SU-DHL-6 (cell line): ENCODE measurements around the gene GPATCH3.

Source experiments
- H2AFZ ChIP-seq: fragments of 200-600 bp; sonication (generic); 2 replicates; pipeline ENCODE4 v1.6.1; 2014; ENCODE audit warnings: low read depth, mild to moderate bottlenecking, moderate library complexity, mixed read lengths, antibody characterized with exemption, low read length; ENCODE audit not compliant: severe bottlenecking
- H3F3A ChIP-seq: fragments of 200-600 bp; shearing (Covaris generic); 2 replicates; pipeline ENCODE4 v1.6.0; 2016; ENCODE audit warnings: antibody characterized with exemption, mild to moderate bottlenecking; ENCODE audit not compliant: insufficient read depth
- H3K27ac ChIP-seq: fragments of 200-600 bp; sonication (generic); 2 replicates; pipeline ENCODE4 v1.5.1; 2016; ENCODE audit warnings: low read depth, mild to moderate bottlenecking, low read length, moderate library complexity, mixed read lengths
- H3K27me3 ChIP-seq: fragments of 200-600 bp; sonication (generic), shearing (Covaris generic); 2 replicates; pipeline ENCODE4 v1.6.0; 2014; ENCODE audit warnings: mild to moderate bottlenecking, low read length
- H3K36me3 ChIP-seq: fragments of 200-600 bp; sonication (generic); 2 replicates; pipeline ENCODE4 v1.6.1; 2014; ENCODE audit warnings: mild to moderate bottlenecking, low read length, mixed read lengths
- H3K4me2 ChIP-seq: fragments of 300-600, 200-600 bp; shearing (Covaris generic), sonication (generic); 2 replicates; pipeline ENCODE4 v1.6.0; 2014; ENCODE audit warnings: low read length, low read depth, mild to moderate bottlenecking; ENCODE audit not compliant: poor library complexity, severe bottlenecking
- H3K4me3 ChIP-seq: fragments of 200-600 bp; sonication (generic); 2 replicates; pipeline ENCODE4 v1.5.1; 2014; ENCODE audit warnings: antibody characterized with exemption, low read length, mild to moderate bottlenecking, mixed read lengths; ENCODE audit not compliant: insufficient read depth, poor library complexity, severe bottlenecking
- H3K79me2 ChIP-seq: fragments of 200-600 bp; sonication (generic); 2 replicates; pipeline ENCODE4 v1.6.1; 2014; ENCODE audit warnings: mild to moderate bottlenecking, low read length, moderate library complexity; ENCODE audit not compliant: insufficient read depth
- H3K9ac ChIP-seq: fragments of 200-600 bp; sonication (generic); 2 replicates; pipeline ENCODE4 v1.7.0; 2014; ENCODE audit warnings: mild to moderate bottlenecking, low read length
- H3K9me2 ChIP-seq: fragments of 200-600 bp; sonication (generic); replicated peaks from 2 replicates; pipeline ENCODE4 v1.6.1; 2014; ENCODE audit warnings: low read length; ENCODE audit not compliant: insufficient read depth
- H3K9me3 ChIP-seq: fragments of 200-600 bp; sonication (generic); 2 replicates; pipeline ENCODE4 v1.6.1; 2014; ENCODE audit warnings: low read length, mixed read lengths; ENCODE audit not compliant: insufficient read depth
- H4K20me1 ChIP-seq: fragments of 200-600 bp; sonication (generic); 2 replicates; pipeline ENCODE4 v1.6.1; 2014; ENCODE audit warnings: low read depth, mild to moderate bottlenecking, antibody characterized with exemption, low read length, moderate library complexity, mixed read lengths
- EZH2phosphoT487 ChIP-seq: fragments of 200-600 bp; sonication (generic), shearing (Covaris generic); conservative IDR thresholded peaks from 2 replicates; pipeline ENCODE4 v1.6.1; 2018; ENCODE audit warnings: mild to moderate bottlenecking, antibody characterized with exemption, low read length, moderate library complexity, mixed read lengths
- TF ChIP-seq, protein P1 (sequence below): fragments of 200-600 bp; sonication (generic); IDR thresholded peaks from one replicate; pipeline ENCODE4 v1.5.1; 2017; ENCODE audit warnings: antibody characterized with exemption, mild to moderate bottlenecking, low read length, moderate library complexity; ENCODE audit not compliant: insufficient read depth, poor library complexity, severe bottlenecking

Gene GPATCH3

DNA sequence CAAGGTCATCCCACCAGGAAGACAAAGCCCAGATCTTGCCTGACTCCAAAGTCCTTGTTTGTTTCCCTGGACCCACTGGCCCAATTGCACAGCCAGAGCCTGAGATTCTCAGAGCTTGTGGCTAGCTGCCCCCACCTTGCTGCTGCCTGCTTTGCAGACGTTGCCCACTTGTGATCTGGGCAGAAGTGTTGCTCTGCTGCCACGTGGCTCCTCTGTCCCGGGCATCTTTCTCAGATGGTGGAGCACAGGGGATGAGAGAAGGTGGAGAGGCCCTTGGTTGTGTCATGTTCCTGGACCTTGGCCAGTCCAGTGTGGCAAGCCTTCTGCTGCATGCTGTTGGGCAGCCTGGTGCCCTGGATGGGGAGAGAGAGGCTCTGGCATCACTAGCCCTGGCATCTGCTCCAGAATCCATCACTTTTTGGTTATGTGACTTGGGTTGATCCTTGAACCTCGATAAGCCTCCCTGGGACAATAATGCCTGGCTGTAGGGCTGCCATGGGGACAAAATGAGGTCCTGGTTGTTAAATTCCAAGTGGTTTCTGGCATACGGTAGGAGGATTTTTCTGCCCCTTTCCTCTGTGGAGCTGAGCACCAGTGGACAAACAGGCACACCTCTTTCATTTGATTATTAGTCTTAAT is 15.1 kb upstream of the GPATCH3 start:
- Histone ChIP-seq H3K4me2 (no peak overlapping the region), H3K9me2 (no peaks in the 10 kb centered on the region), H3K27ac (no peak overlapping the region), H3K27me3 (no peaks in the 10 kb centered on the region), H3K9me3 (no peaks in the 10 kb centered on the region), H3F3A (no peaks in the 10 kb centered on the region), H3K4me3 (no peak overlapping the region), H3K36me3 (no peaks in the 10 kb centered on the region), H3K79me2 (no peaks in the 10 kb centered on the region), H4K20me1 (no peaks in the 10 kb centered on the region), H2AFZ (no peak overlapping the region), H3K9ac (no peak overlapping the region)
- no peak for TF ChIP-seq EZH2phosphoT487
- TF ChIP-seq, protein P1, sequence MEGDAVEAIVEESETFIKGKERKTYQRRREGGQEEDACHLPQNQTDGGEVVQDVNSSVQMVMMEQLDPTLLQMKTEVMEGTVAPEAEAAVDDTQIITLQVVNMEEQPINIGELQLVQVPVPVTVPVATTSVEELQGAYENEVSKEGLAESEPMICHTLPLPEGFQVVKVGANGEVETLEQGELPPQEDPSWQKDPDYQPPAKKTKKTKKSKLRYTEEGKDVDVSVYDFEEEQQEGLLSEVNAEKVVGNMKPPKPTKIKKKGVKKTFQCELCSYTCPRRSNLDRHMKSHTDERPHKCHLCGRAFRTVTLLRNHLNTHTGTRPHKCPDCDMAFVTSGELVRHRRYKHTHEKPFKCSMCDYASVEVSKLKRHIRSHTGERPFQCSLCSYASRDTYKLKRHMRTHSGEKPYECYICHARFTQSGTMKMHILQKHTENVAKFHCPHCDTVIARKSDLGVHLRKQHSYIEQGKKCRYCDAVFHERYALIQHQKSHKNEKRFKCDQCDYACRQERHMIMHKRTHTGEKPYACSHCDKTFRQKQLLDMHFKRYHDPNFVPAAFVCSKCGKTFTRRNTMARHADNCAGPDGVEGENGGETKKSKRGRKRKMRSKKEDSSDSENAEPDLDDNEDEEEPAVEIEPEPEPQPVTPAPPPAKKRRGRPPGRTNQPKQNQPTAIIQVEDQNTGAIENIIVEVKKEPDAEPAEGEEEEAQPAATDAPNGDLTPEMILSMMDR: no peak

DNA sequence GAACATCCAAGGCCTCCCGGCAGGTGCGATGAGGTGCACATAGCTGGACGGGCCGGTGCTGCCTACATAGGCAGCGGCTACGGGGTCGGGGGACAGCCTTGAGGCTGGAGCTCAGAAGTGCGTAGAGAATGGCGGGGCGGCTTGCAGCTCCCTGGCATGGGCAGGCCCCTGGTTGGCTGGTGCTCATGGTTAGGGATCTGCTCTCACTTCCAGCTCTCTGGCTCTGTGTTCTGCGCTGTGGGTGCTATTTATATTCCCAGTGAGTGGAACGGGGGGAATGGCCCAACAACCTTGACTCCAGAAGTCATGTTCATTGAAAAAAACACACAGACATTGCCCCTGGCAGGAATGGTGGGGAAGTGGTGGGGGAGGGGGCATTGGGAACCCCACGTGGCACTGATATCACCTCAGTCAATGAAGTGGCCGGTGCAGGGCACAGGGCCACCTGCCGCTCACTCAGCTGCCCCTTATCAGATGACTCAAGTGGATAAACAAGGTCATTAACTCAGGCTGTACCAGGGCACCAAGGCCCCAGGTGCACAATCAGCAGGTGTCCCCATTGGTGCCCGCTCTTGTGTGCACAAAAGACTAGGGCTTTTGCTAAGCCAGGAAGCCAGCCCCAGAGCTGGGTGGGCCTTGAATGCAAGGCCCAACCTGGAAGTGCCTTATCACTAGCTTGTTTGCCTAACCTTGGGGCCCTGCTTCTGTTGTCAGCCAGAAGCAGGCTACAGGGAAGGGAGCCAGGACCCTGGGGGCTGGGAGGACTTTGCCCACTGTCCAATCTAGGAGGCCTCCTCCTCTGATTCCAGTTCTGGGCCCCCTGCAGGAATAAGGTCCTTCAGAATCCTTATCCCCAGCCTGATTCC is 13.7 kb upstream of the GPATCH3 start, which contains the start of gene NR0B2:
Gene NR0B2 (minus strand): TSS at position 222 of the 866 bp plus-strand sequence. CDS start 35 bp downstream, at position 187.
- Histone ChIP-seq H3K27me3 (no peaks in the 10 kb centered on the region), H3K9ac (no peak within 1 kb of the TSS), H4K20me1 (no peaks in the 10 kb centered on the region), H3K4me2 (no peak within 1 kb of the TSS), H3K4me3 (no peak within 1 kb of the TSS), H3K9me2 (no peaks in the 10 kb centered on the region), H3K36me3 (no peaks in the 10 kb centered on the region), H3F3A (no peaks in the 10 kb centered on the region), H2AFZ (no peak within 1 kb of the TSS), H3K9me3 (no peaks in the 10 kb centered on the region), H3K27ac (no peak within 1 kb of the TSS), H3K79me2 (no peaks in the 10 kb centered on the region)
- TF ChIP-seq, protein P1: no peak
- TF ChIP-seq EZH2phosphoT487: no peak

DNA sequence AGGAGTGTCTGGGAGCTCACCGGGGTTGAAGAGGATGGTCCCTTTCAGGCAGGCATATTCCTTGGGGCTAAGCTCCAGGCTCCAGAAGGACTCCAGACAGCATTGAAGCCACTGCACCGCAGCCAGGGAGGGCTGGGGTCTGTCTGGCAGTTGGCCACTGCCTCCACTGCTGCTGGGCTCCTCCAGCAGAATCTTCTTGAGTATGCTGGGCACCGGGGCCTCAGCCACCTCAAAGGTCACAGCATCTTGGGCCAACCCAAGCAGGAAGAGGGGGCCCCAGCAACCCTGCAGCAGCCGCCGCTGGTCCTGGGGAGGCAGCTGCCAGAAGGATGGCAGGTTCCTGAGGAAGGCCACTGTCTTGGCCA is 13.1 kb upstream of the GPATCH3 start:
- H3K4me2 ChIP-seq: no peak overlapping the region
- H3K9me2 ChIP-seq: no peaks in the 10 kb centered on the region
- H3K9me3 ChIP-seq: no peaks in the 10 kb centered on the region
- no peak overlapping the region for H3K4me3 ChIP-seq
- H3K27ac ChIP-seq: no peak overlapping the region
- TF ChIP-seq, protein P1: no peak
- no peak for TF ChIP-seq EZH2phosphoT487
- no peaks in the 10 kb centered on the region for H3F3A ChIP-seq
- no peak overlapping the region for H2AFZ ChIP-seq
- H3K36me3 ChIP-seq: no peaks in the 10 kb centered on the region
- H4K20me1 ChIP-seq: no peaks in the 10 kb centered on the region
- H3K79me2 ChIP-seq: no peaks in the 10 kb centered on the region
- no peaks in the 10 kb centered on the region for H3K27me3 ChIP-seq
- H3K9ac ChIP-seq: no peak overlapping the region
